Left lung (tissue), 10 donors: Measurements from ENCODE around the gene CPT1C. TPM values are rescaled to one million over a fixed set of nuclear protein-coding genes. Genes with fewer than 3 reads are reported as not detected.

Experiments used
- ATAC-seq: fragments of 200-7000 bp; cut with Tn5 transposase; one replicate; pipeline ENCODE4 v1.9.1; 2020; ENCODE audit warnings: moderate library complexity
- DNase-seq, 4 donors: peaks; one replicate each; pipeline ENCODE4 v3.0.0-alpha.2; 2013 to 2020
- H3K27ac ChIP-seq, 2 donors: fragments of 200-600 bp; sonication (generic) in 1 of 2; one replicate each; pipeline versions ENCODE4 v1.5.0 to v1.8.0; 2020 to 2021
- H3K27me3 ChIP-seq, 2 donors: fragments of 200-600 bp; sonication (generic) in 1 of 2; one replicate each; pipeline versions ENCODE4 v1.5.0 to v1.8.0; 2020 to 2021
- H3K36me3 ChIP-seq, 2 donors: fragments of 200-600 bp; sonication (generic) in 1 of 2; one replicate each; pipeline versions ENCODE4 v1.5.0 to v1.8.0; 2020 to 2021
- H3K4me1 ChIP-seq, 2 donors: fragments of 200-600 bp; one replicate each; pipeline ENCODE4 v1.8.0; 2021
- H3K4me3 ChIP-seq, 2 donors: fragments of 200-600 bp; sonication (generic) in 1 of 2; one replicate each; pipeline versions ENCODE4 v1.5.0 to v1.8.0; 2020 to 2021; ENCODE audit warnings: mild to moderate bottlenecking in 1 of 2
- H3K9me3 ChIP-seq, 2 donors: fragments of 200-600 bp; sonication (generic) in 1 of 2; one replicate each; pipeline versions ENCODE4 v1.5.0 to v1.8.0; 2020 to 2021
- intact Hi-C, 2 donors: fragments of 100-400 bp; cut with DNase I; formaldehyde crosslinking; loops; one replicate each; pipeline versions ENCODE4 v1.11.2 to v1.14.2; 2022
- polyA plus RNA-seq, 6 donors: library from polyadenylated mRNA; unstranded; fragments of 120-200 nt; gene quantifications; one replicate each; pipeline ENCODE4 v1.2.1, GENCODE V29; 2013; ENCODE audit not compliant: insufficient read length in 6 of 6
- total RNA-seq, 2 donors: library from RNA; stranded (reverse); fragmentation: NEBNext Ultra II Directional; extraction: Animal tissue kit (Norgen Biotek cat#: 25700); gene quantifications; one replicate each; pipeline ENCODE4 v1.2.1, GENCODE V29; 2021
- TF ChIP-seq, protein P1 (sequence below), 2 donors: fragments of 200-600 bp; sonication (generic) in 1 of 2; IDR thresholded peaks; one replicate each; pipeline versions ENCODE4 v1.5.0 to v1.8.0; 2021; ENCODE audit warnings: antibody characterized with exemption in 2 of 2
- donor health status: DM: no; HTN: yes; CAD: no.
- donor health status: DM: no; HTN: no; CAD: no.

The CPT1C gene
- total and polyA plus RNA-seq, 8 donors: 6.2 to 37.3 (median 29.0) TPM

DNA sequence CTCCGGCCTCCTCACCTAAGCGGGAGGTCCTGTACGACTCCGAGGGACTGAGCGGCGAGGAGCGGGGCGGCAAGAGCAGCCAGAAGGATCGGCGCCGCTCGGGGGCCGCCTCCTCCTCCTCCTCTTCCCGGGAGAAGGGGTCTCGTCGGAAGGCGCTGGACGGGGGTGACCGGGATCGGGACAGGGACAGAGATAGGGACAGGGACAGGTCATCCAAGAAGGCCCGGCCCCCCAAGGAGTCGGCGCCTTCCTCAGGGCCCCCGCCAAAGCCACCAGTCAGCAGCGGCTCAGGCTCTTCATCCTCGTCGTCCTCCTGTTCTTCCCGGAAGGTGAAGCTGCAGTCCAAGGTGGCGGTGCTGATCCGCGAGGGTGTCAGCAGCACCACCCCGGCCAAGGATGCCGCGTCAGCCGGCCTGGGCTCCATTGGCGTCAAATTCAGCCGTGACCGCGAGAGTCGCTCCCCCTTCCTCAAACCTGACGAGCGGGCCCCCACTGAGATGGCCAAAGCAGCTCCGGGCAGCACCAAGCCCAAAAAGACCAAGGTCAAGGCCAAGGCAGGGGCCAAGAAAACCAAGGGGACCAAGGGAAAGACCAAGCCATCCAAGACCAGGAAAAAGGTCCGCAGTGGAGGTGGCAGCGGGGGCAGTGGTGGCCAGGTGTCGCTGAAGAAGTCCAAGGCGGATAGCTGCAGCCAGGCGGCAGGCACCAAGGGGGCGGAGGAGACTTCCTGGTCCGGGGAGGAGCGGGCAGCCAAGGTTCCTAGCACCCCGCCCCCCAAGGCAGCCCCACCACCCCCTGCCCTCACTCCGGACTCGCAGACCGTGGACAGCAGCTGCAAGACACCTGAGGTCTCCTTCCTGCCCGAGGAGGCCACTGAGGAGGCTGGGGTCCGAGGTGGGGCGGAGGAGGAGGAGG is 38.1 kb upstream of the CPT1C start:
- ATAC-seq: no peak
- no peak overlapping the region for H3K27ac ChIP-seq
- DNase-seq: peak in 1 of 4 donors; percentile 75
- intact Hi-C loops: no loop called here
- no peaks in the 10 kb centered on the region for H3K9me3 ChIP-seq
- H3K4me3 ChIP-seq: no peak overlapping the region
- peaks cover 0 to 96% of the 10 kb centered on the region in 2 donors for H3K36me3 ChIP-seq
- H3K4me1 ChIP-seq: no peaks in the 10 kb centered on the region
- H3K27me3 ChIP-seq: no peaks in the 10 kb centered on the region
- TF ChIP-seq, protein P1, sequence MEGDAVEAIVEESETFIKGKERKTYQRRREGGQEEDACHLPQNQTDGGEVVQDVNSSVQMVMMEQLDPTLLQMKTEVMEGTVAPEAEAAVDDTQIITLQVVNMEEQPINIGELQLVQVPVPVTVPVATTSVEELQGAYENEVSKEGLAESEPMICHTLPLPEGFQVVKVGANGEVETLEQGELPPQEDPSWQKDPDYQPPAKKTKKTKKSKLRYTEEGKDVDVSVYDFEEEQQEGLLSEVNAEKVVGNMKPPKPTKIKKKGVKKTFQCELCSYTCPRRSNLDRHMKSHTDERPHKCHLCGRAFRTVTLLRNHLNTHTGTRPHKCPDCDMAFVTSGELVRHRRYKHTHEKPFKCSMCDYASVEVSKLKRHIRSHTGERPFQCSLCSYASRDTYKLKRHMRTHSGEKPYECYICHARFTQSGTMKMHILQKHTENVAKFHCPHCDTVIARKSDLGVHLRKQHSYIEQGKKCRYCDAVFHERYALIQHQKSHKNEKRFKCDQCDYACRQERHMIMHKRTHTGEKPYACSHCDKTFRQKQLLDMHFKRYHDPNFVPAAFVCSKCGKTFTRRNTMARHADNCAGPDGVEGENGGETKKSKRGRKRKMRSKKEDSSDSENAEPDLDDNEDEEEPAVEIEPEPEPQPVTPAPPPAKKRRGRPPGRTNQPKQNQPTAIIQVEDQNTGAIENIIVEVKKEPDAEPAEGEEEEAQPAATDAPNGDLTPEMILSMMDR (IDR thresholded peaks at IDR 0.05): no peak

DNA sequence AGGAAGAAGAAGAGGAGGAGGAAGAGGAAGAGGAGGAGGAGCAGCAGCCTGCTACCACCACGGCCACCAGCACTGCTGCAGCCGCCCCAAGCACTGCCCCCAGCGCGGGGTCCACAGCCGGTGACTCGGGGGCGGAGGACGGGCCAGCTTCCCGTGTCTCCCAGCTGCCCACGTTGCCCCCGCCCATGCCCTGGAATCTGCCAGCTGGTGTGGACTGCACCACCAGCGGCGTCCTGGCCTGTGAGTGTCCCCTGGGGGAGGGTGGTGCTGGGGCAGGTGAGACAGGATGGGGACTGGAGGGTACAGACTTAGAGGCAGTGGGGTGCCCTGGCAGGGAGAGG is 37.5 kb upstream of the CPT1C start:
- H3K4me3 ChIP-seq: no peak overlapping the region
- no peak overlapping the region for H3K27ac ChIP-seq
- peaks cover 0 to 96% of the 10 kb centered on the region in 2 donors for H3K36me3 ChIP-seq
- intact Hi-C loops: no loop called here
- H3K9me3 ChIP-seq: no peaks in the 10 kb centered on the region
- DNase-seq: peak in 1 of 4 donors; percentile 66
- no peaks in the 10 kb centered on the region for H3K4me1 ChIP-seq
- TF ChIP-seq, protein P1 (IDR thresholded peaks at IDR 0.05): no peak
- ATAC-seq: no peak
- no peaks in the 10 kb centered on the region for H3K27me3 ChIP-seq

DNA sequence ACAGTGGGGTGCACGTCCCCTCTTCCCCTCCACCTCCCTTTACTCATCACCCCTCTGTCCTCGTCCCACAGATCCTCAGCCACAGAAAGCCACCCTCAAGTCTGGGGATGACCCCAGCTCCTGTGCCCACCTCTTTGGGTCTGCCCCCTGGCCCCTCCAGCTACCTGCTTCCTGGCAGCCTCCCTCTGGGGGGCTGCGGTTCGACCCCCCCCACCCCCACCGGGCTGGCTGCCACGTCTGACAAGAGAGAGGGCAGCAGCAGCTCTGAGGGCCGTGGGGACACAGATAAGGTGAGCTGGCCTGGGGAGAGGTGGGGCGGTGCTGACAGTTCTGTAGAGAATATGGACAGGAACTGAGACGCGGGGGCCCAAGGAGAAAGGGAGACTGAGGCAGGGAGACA is 36.3 kb upstream of the CPT1C start:
- no peak for ATAC-seq
- no peaks in the 10 kb centered on the region for H3K4me1 ChIP-seq
- TF ChIP-seq, protein P1 (IDR thresholded peaks at IDR 0.05): no peak
- intact Hi-C loops: no loop called here
- no peak overlapping the region for H3K4me3 ChIP-seq
- peaks cover 0 to 96% of the 10 kb centered on the region in 2 donors for H3K36me3 ChIP-seq
- DNase-seq: no peak
- no peak overlapping the region for H3K27ac ChIP-seq
- no peaks in the 10 kb centered on the region for H3K9me3 ChIP-seq
- H3K27me3 ChIP-seq: no peaks in the 10 kb centered on the region

DNA sequence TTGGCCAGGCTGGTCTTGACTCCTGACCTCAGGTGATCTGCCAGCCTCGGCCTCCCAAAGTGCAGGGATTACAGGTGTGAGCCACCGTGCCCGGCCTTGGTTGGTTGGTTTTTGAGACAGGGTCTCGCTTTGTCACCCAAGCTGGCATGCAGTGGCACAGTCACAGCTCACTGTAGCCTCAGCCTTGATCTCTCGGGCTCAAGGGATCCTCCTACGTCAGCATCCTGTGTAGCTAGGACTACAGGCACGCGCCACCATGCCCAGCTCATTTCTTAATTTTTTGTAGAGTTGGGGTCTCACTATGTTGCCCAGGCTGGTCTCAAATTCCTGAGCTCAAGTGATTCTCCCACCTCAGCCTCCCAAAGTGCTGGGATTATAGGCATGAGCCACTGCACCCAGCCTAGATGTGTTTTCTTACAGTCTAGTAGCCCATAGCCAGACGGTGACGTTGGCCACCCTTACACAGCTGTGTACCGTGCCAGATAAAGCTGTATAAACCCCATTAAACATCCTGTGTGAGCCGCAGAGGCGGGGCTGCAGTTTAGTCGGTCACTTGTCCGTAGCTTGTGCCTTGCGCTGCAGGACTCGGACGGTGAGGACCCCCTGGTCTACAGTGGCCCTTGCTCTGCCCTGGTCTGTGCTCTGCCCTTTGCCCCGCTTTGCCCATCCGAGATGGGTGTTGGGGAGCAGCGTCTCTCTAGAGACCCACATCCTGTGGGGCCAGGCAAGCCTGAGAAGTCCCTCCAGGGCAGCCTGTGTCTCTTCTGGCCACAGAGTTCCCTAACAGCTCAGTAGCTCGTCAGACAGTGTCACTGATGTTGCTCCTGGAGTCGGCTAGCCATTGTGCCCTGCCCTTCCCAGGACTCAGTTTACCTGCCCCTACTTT is 35.1 kb upstream of the CPT1C start:
- H3K27ac ChIP-seq: no peak overlapping the region

More for the DNA sequence above, 35.1 kb upstream of the CPT1C start:
- intact Hi-C loops: no loop called here
- DNase-seq (no peak), ATAC-seq (no peak)
- no peak overlapping the region for H3K4me3 ChIP-seq
- peaks cover 0 to 96% of the 10 kb centered on the region in 2 donors for H3K36me3 ChIP-seq
- no peaks in the 10 kb centered on the region for H3K27me3 ChIP-seq
- H3K4me1 ChIP-seq: no peaks in the 10 kb centered on the region
- TF ChIP-seq, protein P1 (IDR thresholded peaks at IDR 0.05): no peak
- H3K9me3 ChIP-seq: no peaks in the 10 kb centered on the region
